ENCODE results near the gene TKTL1. TPM values are rescaled to one million over a fixed set of nuclear protein-coding genes. Genes with fewer than 3 reads are reported as not detected.

The TKTL1 gene
- polyA plus RNA-seq, 1 donor (not counting 4 experiments of a cell fraction or from before 2014, with no cell fraction given): not detected

GRCh38 chrX:154310616-154311536 lies 15.3 kb downstream of the TKTL1 start:
- H3K79me2 ChIP-seq (ENCODE audit: control insufficient read depth, insufficient read depth, low read length): no peaks in the 10 kb centered on the region
- H3K4me2 ChIP-seq (ENCODE audit: control insufficient read depth, extremely low read depth, insufficient read depth, low read depth, low read length): no peak overlapping the region
- no peak overlapping the region for H2AFZ ChIP-seq (ENCODE audit: control insufficient read depth, low read length)
- peaks cover 1% of the 10 kb centered on the region for H3K9me3 ChIP-seq (ENCODE audit: control insufficient read depth, low read depth, low read length)
- no peaks in the 10 kb centered on the region for H3K27me3 ChIP-seq (ENCODE audit: control insufficient read depth, extremely low read depth, insufficient read depth, low read length)
- no peak overlapping the region for H3K9ac ChIP-seq (ENCODE audit: control insufficient read depth, extremely low read depth, insufficient read depth, low read length)
- no peak for TF ChIP-seq EZH2 (IDR thresholded peaks at IDR 0.05; ENCODE audit: low read length)
- no peak for TF ChIP-seq CTCF (optimal IDR thresholded peaks at IDR 0.05 in 1 of 3, IDR thresholded peaks at IDR 0.05 in 1 of 3, conservative IDR thresholded peaks at IDR 0.05 in 1 of 3; ENCODE audit: extremely low read depth in 1 of 3, insufficient read depth in 2 of 3, low read length in 3 of 3)
- no peaks in the 10 kb centered on the region for H3K36me3 ChIP-seq (ENCODE audit: control insufficient read depth in 2 of 2, extremely low read depth in 1 of 2, insufficient read depth in 2 of 2, low read length in 2 of 2)
- FAIRE-seq: no peak
- H3K27ac ChIP-seq (ENCODE audit: control insufficient read depth, insufficient read depth, low read length): no peak overlapping the region
- no peaks in the 10 kb centered on the region for H4K20me1 ChIP-seq (ENCODE audit: control insufficient read depth, extremely low read depth, insufficient read depth, low read length)
- no peak for DNase-seq (ENCODE audit: low read depth, low spot score)
- H3K9me1 ChIP-seq (ENCODE audit: control insufficient read depth, extremely low read depth, insufficient read depth, low read length): no peaks in the 10 kb centered on the region
- H3K4me1 ChIP-seq (ENCODE audit: control insufficient read depth, extremely low read depth, insufficient read depth, low read length): no peaks in the 10 kb centered on the region
- H3K4me3 ChIP-seq (ENCODE audit: control insufficient read depth in 2 of 3, extremely low read depth in 1 of 3, insufficient read depth in 2 of 3, low read depth in 1 of 3, low read length in 3 of 3): no peak overlapping the region
- dilution Hi-C loops (cut with MboI; ENCODE audit: extremely low pct_ligation_motif_present, low sequenced_read_pairs): no loop called here

GRCh38 chrX:154312116-154312515 lies 16.5 kb downstream of the TKTL1 start:
- TF ChIP-seq EZH2 (IDR thresholded peaks at IDR 0.05; ENCODE audit: low read length) (no peak), CTCF (optimal IDR thresholded peaks at IDR 0.05 in 1 of 3, IDR thresholded peaks at IDR 0.05 in 1 of 3, conservative IDR thresholded peaks at IDR 0.05 in 1 of 3; ENCODE audit: extremely low read depth in 1 of 3, insufficient read depth in 2 of 3, low read length in 3 of 3) (no peak)
- dilution Hi-C loops (cut with MboI; ENCODE audit: extremely low pct_ligation_motif_present, low sequenced_read_pairs): no loop called here
- Histone ChIP-seq H2AFZ (ENCODE audit: control insufficient read depth, low read length) (no peak overlapping the region), H3K9ac (ENCODE audit: control insufficient read depth, extremely low read depth, insufficient read depth, low read length) (no peak overlapping the region), H3K27me3 (ENCODE audit: control insufficient read depth, extremely low read depth, insufficient read depth, low read length) (no peaks in the 10 kb centered on the region), H3K9me1 (ENCODE audit: control insufficient read depth, extremely low read depth, insufficient read depth, low read length) (no peaks in the 10 kb centered on the region), H3K27ac (ENCODE audit: control insufficient read depth, insufficient read depth, low read length) (no peak overlapping the region), H3K4me3 (ENCODE audit: control insufficient read depth in 2 of 3, extremely low read depth in 1 of 3, insufficient read depth in 2 of 3, low read depth in 1 of 3, low read length in 3 of 3) (no peak overlapping the region), H3K4me1 (ENCODE audit: control insufficient read depth, extremely low read depth, insufficient read depth, low read length) (no peaks in the 10 kb centered on the region), H3K9me3 (ENCODE audit: control insufficient read depth, low read depth, low read length) (peaks cover 1% of the 10 kb centered on the region), H3K36me3 (ENCODE audit: control insufficient read depth in 2 of 2, extremely low read depth in 1 of 2, insufficient read depth in 2 of 2, low read length in 2 of 2) (no peaks in the 10 kb centered on the region), H3K4me2 (ENCODE audit: control insufficient read depth, extremely low read depth, insufficient read depth, low read depth, low read length) (no peak overlapping the region), H4K20me1 (ENCODE audit: control insufficient read depth, extremely low read depth, insufficient read depth, low read length) (no peaks in the 10 kb centered on the region), H3K79me2 (ENCODE audit: control insufficient read depth, insufficient read depth, low read length) (no peaks in the 10 kb centered on the region)
- FAIRE-seq (no peak), DNase-seq (ENCODE audit: low read depth, low spot score) (no peak)
